HG02981 (cell line): ENCODE results near the gene MAGI1.

Experiments
- ATAC-seq: cut with Tn5 transposase; IDR thresholded peaks from one replicate; pipeline ENCODE4 v1.9.1; 2021; ENCODE audit warnings: mild to moderate bottlenecking, moderate library complexity; ENCODE audit not compliant: unreplicated experiment

The MAGI1 gene

GRCh38 chr3:65411367-65411766, 627.4 kb downstream of the MAGI1 start:
- ATAC-seq, result no peak

- ATAC-seq, result no peak
Observed at GRCh38 chr3:65409176-65409569, 629.5 kb downstream of the MAGI1 start.

- no peak for ATAC-seq
Observed at GRCh38 chr3:65408531-65409175, 630.1 kb downstream of the MAGI1 start.

- ATAC-seq, result no peak
Observed at GRCh38 chr3:65406470-65406869, 632.2 kb downstream of the MAGI1 start.

- ATAC-seq, result no peak
Observed at GRCh38 chr3:65402597-65402996, 636.1 kb downstream of the MAGI1 start.

GRCh38 chr3:65401359-65402305, 637.1 kb downstream of the MAGI1 start:
- ATAC-seq, result no peak

- ATAC-seq, result no peak
Observed at GRCh38 chr3:65400899-65401298, 637.8 kb downstream of the MAGI1 start.

- ATAC-seq, result no peak
Observed at GRCh38 chr3:65398953-65399352, 639.8 kb downstream of the MAGI1 start.

GRCh38 chr3:65396078-65396477, 642.6 kb downstream of the MAGI1 start:
- no peak for ATAC-seq

GRCh38 chr3:65391068-65391467, 647.6 kb downstream of the MAGI1 start:
- ATAC-seq, result no peak

- ATAC-seq, result no peak
Observed at GRCh38 chr3:65385805-65386204, 652.9 kb downstream of the MAGI1 start.

- ATAC-seq, result no peak
Observed at GRCh38 chr3:65381496-65382010, 657.2 kb downstream of the MAGI1 start.

- no peak for ATAC-seq
Observed at GRCh38 chr3:65379223-65379622, 659.5 kb downstream of the MAGI1 start.

- no peak for ATAC-seq
Observed at GRCh38 chr3:65377637-65378036, 661.1 kb downstream of the MAGI1 start.

- no peak for ATAC-seq
Observed at GRCh38 chr3:65376426-65376825, 662.3 kb downstream of the MAGI1 start.

GRCh38 chr3:65371053-65371452, 667.7 kb downstream of the MAGI1 start:
- no peak for ATAC-seq

- ATAC-seq, result no peak
Observed at GRCh38 chr3:65368866-65369265, 669.9 kb downstream of the MAGI1 start.

- ATAC-seq, result no peak
Observed at GRCh38 chr3:65362688-65363087, 676.0 kb downstream of the MAGI1 start.

GRCh38 chr3:65361448-65361847, 677.3 kb downstream of the MAGI1 start:
- no peak for ATAC-seq

- ATAC-seq, result no peak
Observed at GRCh38 chr3:65356331-65357248, 682.1 kb downstream of the MAGI1 start.

- no peak for ATAC-seq
Observed at GRCh38 chr3:65354880-65355279, 683.8 kb downstream of the MAGI1 start.
